SK-N-SH (cell line): ENCODE data around the gene PLCB1. TPM values are rescaled to one million over a fixed set of nuclear protein-coding genes. Genes with fewer than 3 reads are reported as not detected.

Source experiments
- CTCF ChIA-PET: fragments of 300-600, 350-600 bp; formaldehyde crosslinking; extraction: SDS; loops from one replicate; lab custom pipeline; 2021; lab: Yijun Ruan, JAX
- POLR2A ChIA-PET: fragments of 350-600 bp; sonication (Branson Sonifier 250); formaldehyde crosslinking; extraction: SDS; loops from one replicate; lab custom pipeline; 2020; ENCODE audit warnings: antibody characterized with exemption, inconsistent platforms; lab: Yijun Ruan, JAX
- DNase-seq: peaks from one replicate; pipeline ENCODE4 v3.0.0; 2012
- H2AFZ ChIP-seq: fragments of 200-600 bp; sonication (generic); 2 replicates; pipeline ENCODE4 v1.8.1; 2016; ENCODE audit warnings: antibody characterized with exemption, mild to moderate bottlenecking, low read depth
- H3F3A ChIP-seq: fragments of 200-600 bp; sonication (generic); replicated peaks from 2 replicates; pipeline ENCODE3; 2016; ENCODE audit warnings: antibody characterized with exemption, mild to moderate bottlenecking; ENCODE audit not compliant: insufficient read depth
- H3K27ac ChIP-seq, 2 experiments: fragments of 200-500 bp in 1 of 2; fragments of 200-600 bp in 1 of 2; sonication (Bioruptor generic) in 1 of 2; sonication (generic), shearing (Covaris generic) in 1 of 2; 2 replicates each; pipeline versions ENCODE4 v1.5.1 to v1.6.1; 2014 to 2016; ENCODE audit warnings: low read depth in 2 of 2, inconsistent platforms in 1 of 2, low read length in 1 of 2, mild to moderate bottlenecking in 1 of 2, mixed read lengths in 1 of 2
- H3K27me3 ChIP-seq: fragments of 200-600 bp; sonication (generic), shearing (Covaris generic); 2 replicates; pipeline ENCODE4 v1.6.1; 2016; ENCODE audit warnings: mixed run types; ENCODE audit not compliant: insufficient read depth
- H3K36me3 ChIP-seq, 2 experiments: fragments of 200-500 bp in 1 of 2; fragments of 200-600 bp in 1 of 2; sonication (Bioruptor generic) in 1 of 2; sonication (generic) in 1 of 2; replicated peaks in 1 of 2; 2 replicates each; pipeline versions ENCODE3 to v1.5.1; 2014 to 2016; ENCODE audit warnings: low read length in 1 of 2, mild to moderate bottlenecking in 1 of 2; ENCODE audit not compliant: insufficient read depth in 2 of 2, control insufficient read depth in 1 of 2
- H3K4me1 ChIP-seq, 2 experiments: fragments of 200-500 bp in 1 of 2; fragments of 200-600 bp in 1 of 2; sonication (Bioruptor generic) in 1 of 2; sonication (generic), shearing (Covaris generic) in 1 of 2; 2 replicates each; pipeline versions ENCODE4 v1.5.1 to v1.6.1; 2014 to 2016; ENCODE audit warnings: low read depth in 1 of 2, low read length in 1 of 2, mixed run types in 1 of 2; ENCODE audit not compliant: insufficient read depth in 2 of 2, control insufficient read depth in 1 of 2
- H3K4me2 ChIP-seq: fragments of 200-600 bp; sonication (generic), shearing (Covaris generic); 2 replicates; pipeline ENCODE4 v1.6.1; 2017; ENCODE audit warnings: mixed run types
- H3K4me3 ChIP-seq, 2 experiments: fragments of 200-500 bp in 1 of 2; fragments of 200-600 bp in 1 of 2; sonication (Bioruptor generic) in 1 of 2; sonication (generic), shearing (Covaris generic) in 1 of 2; 2 replicates each; pipeline versions ENCODE4 v1.5.1 to v1.8.1; 2014 to 2016; ENCODE audit warnings: low read depth in 2 of 2, inconsistent platforms in 1 of 2, low read length in 1 of 2, mild to moderate bottlenecking in 1 of 2, mixed read lengths in 1 of 2, moderate library complexity in 1 of 2
- H3K79me2 ChIP-seq: fragments of 200-600 bp; sonication (generic); 2 replicates; pipeline ENCODE4 v1.8.1; 2017; ENCODE audit warnings: mild to moderate bottlenecking; ENCODE audit not compliant: insufficient read depth
- H3K9ac ChIP-seq: fragments of 200-600 bp; sonication (generic); 2 replicates; pipeline ENCODE4 v1.6.1; 2017; ENCODE audit warnings: mixed run types
- H3K9me2 ChIP-seq: fragments of 200-600 bp; sonication (generic); 2 replicates; pipeline ENCODE4 v1.6.1; 2017; ENCODE audit warnings: mixed run types
- H3K9me3 ChIP-seq: fragments of 200-600 bp; sonication (generic); 2 replicates; pipeline ENCODE4 v1.6.1; 2017; ENCODE audit warnings: mixed run types, mild to moderate bottlenecking, moderate library complexity
- H4K20me1 ChIP-seq: fragments of 200-600 bp; sonication (generic); 2 replicates; pipeline ENCODE4 v1.6.1; 2017; ENCODE audit warnings: mild to moderate bottlenecking, mixed run types; ENCODE audit not compliant: insufficient read depth
- CHD2 ChIP-seq: fragments of 150-350 bp; IDR thresholded peaks from 2 replicates; pipeline ENCODE4 v1.6.1; 2018; ENCODE audit warnings: low read length; ENCODE audit not compliant: partially characterized antibody
- ELF1 ChIP-seq: IDR thresholded peaks from 2 replicates; pipeline ENCODE4 v1.4.0; 2012
- FOXM1 ChIP-seq: IDR thresholded peaks from 2 replicates; pipeline ENCODE4 v1.4.0; 2012; ENCODE audit warnings: low read depth, mild to moderate bottlenecking
- GABPA ChIP-seq: IDR thresholded peaks from 2 replicates; pipeline ENCODE4 v1.4.0; 2012; ENCODE audit warnings: low read depth, mild to moderate bottlenecking
- GATA2 ChIP-seq: sonication (generic); formaldehyde crosslinking; IDR thresholded peaks from 2 replicates; pipeline ENCODE4 v1.5.0; 2020; ENCODE audit warnings: mild to moderate bottlenecking, missing genetic modification reagents
- JUND ChIP-seq: IDR thresholded peaks from 2 replicates; pipeline ENCODE4 v1.4.0; 2012
- MEF2A ChIP-seq: IDR thresholded peaks from 2 replicates; pipeline ENCODE4 v1.4.0; 2012; ENCODE audit warnings: low read depth, borderline replicate concordance
- MXI1 ChIP-seq: IDR thresholded peaks from 2 replicates; pipeline ENCODE4 v1.6.1; 2012; ENCODE audit warnings: mild to moderate bottlenecking, low read depth, low read length, improper control_type of control experiment
- NFIC ChIP-seq: IDR thresholded peaks from 2 replicates; pipeline ENCODE4 v1.4.0; 2012; ENCODE audit warnings: borderline replicate concordance
- POLR2AphosphoS5 ChIP-seq: IDR thresholded peaks from 2 replicates; pipeline ENCODE4 v1.6.1; 2012; ENCODE audit warnings: low read depth, low read length
- RAD21 ChIP-seq: IDR thresholded peaks from 2 replicates; pipeline ENCODE4 v1.6.1; 2012; ENCODE audit warnings: mild to moderate bottlenecking, low read length
- RCOR1 ChIP-seq: fragments of 150-350 bp; IDR thresholded peaks from 2 replicates; pipeline ENCODE4 v1.6.1; 2017; ENCODE audit warnings: antibody characterized with exemption, low read length
- RFX5 ChIP-seq: IDR thresholded peaks from 2 replicates; pipeline ENCODE4 v1.6.1; 2012; ENCODE audit warnings: mild to moderate bottlenecking, improper control_type of control experiment, low read length
- TAF1 ChIP-seq: IDR thresholded peaks from 2 replicates; pipeline ENCODE4 v1.6.1; 2012; ENCODE audit warnings: low read depth, mild to moderate bottlenecking, low read length, moderate library complexity, borderline replicate concordance
- TCF12 ChIP-seq: IDR thresholded peaks from 2 replicates; pipeline ENCODE4 v1.4.0; 2012
- TEAD4 ChIP-seq: IDR thresholded peaks from 2 replicates; pipeline ENCODE4 v1.4.0; 2012; ENCODE audit warnings: mild to moderate bottlenecking, borderline replicate concordance; ENCODE audit not compliant: insufficient read depth
- YY1 ChIP-seq: IDR thresholded peaks from 2 replicates; pipeline ENCODE4 v1.4.0; 2012; ENCODE audit warnings: low read depth, mild to moderate bottlenecking
- WGBS: methylation state at CpG from one replicate; pipeline ENCODE4 v1.1.6; 2017; ENCODE audit warnings: low lambda C conversion rate; 5-methylcytosine and 5-hydroxymethylcytosine counted together
- polyA plus RNA-seq, 3 experiments: library from polyadenylated mRNA; depleted of rRNA; stranded (reverse); fragments of >200 nt; gene quantifications; 2 replicates each; pipeline ENCODE4 v1.2.3, GENCODE V29; 2012
- TF ChIP-seq, protein P1 (sequence below): fragments of 150-350 bp; IDR thresholded peaks from 2 replicates; pipeline ENCODE4 v1.6.1; 2017; ENCODE audit warnings: antibody characterized with exemption, low read length, low read depth, borderline replicate concordance
- TF ChIP-seq, protein P2 (sequence below): IDR thresholded peaks from 2 replicates; pipeline ENCODE4 v1.4.0; 2012; ENCODE audit warnings: low read depth
- TF ChIP-seq, protein P3 (sequence below): IDR thresholded peaks from 2 replicates; pipeline ENCODE4 v1.4.0; 2012; ENCODE audit warnings: low read depth, borderline replicate concordance
- TF ChIP-seq, protein P4 (sequence below): fragments of 150-350 bp; IDR thresholded peaks from 2 replicates; pipeline ENCODE4 v1.6.1; 2016; ENCODE audit warnings: mild to moderate bottlenecking, low read depth, low read length

The PLCB1 gene
- polyA plus RNA-seq, 1 of the 3 experiments (the other 2 are of a cell fraction) = 10.5 TPM

DNA sequence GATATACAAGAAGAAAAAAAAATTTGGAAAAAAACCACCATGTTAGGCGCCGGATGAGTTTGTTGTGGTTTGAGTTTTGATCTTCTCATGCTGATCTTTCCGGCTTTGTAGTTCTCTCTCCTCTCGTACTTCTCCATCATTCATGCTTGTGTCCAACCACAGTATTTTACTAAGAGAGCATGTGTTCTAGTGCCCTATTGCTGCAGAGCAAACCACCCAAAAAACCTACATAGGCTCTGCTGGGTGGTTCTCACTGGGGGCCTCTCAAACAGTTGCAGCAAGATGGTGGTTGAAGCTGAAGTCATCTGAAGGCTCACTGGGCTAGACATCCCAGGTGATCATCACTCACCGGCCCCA lies 404.2 kb downstream of the PLCB1 start:
- Histone ChIP-seq H3F3A (no peaks in the 10 kb centered on the region), H3K9ac (no peak overlapping the region), H3K9me2 (no peaks in the 10 kb centered on the region), H3K36me3 (peaks cover 0 to 4% of the 10 kb centered on the region in 2 experiments), H3K27ac (no peak overlapping the region), H3K9me3 (no peaks in the 10 kb centered on the region), H2AFZ (no peak overlapping the region), H3K4me2 (no peak overlapping the region), H3K79me2 (peaks cover 16% of the 10 kb centered on the region), H3K4me3 (no peak overlapping the region), H4K20me1 (no peaks in the 10 kb centered on the region), H3K4me1 (peaks cover 5% of the 10 kb centered on the region in 2 experiments; a peak in 2 of 4 replicates), H3K27me3 (no peaks in the 10 kb centered on the region)
- WGBS = 89% methylated on average over 5 of the region's 5 CpGs
- TF ChIP-seq, protein P1, sequence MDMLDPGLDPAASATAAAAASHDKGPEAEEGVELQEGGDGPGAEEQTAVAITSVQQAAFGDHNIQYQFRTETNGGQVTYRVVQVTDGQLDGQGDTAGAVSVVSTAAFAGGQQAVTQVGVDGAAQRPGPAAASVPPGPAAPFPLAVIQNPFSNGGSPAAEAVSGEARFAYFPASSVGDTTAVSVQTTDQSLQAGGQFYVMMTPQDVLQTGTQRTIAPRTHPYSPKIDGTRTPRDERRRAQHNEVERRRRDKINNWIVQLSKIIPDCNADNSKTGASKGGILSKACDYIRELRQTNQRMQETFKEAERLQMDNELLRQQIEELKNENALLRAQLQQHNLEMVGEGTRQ = no peak
- TF ChIP-seq, protein P2, sequence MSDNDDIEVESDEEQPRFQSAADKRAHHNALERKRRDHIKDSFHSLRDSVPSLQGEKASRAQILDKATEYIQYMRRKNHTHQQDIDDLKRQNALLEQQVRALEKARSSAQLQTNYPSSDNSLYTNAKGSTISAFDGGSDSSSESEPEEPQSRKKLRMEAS = no peak
- TF ChIP-seq GATA2 (CRISPR knock-in tag) (no peak), TCF12 (no peak), YY1 (no peak), POLR2AphosphoS5 (no peak), TEAD4 (no peak), JUND (no peak)
- TF ChIP-seq, protein P3, sequence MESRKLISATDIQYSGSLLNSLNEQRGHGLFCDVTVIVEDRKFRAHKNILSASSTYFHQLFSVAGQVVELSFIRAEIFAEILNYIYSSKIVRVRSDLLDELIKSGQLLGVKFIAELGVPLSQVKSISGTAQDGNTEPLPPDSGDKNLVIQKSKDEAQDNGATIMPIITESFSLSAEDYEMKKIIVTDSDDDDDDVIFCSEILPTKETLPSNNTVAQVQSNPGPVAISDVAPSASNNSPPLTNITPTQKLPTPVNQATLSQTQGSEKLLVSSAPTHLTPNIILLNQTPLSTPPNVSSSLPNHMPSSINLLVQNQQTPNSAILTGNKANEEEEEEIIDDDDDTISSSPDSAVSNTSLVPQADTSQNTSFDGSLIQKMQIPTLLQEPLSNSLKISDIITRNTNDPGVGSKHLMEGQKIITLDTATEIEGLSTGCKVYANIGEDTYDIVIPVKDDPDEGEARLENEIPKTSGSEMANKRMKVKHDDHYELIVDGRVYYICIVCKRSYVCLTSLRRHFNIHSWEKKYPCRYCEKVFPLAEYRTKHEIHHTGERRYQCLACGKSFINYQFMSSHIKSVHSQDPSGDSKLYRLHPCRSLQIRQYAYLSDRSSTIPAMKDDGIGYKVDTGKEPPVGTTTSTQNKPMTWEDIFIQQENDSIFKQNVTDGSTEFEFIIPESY = no peak
- DNase-seq = no peak
- POLR2A ChIA-PET = no interaction called here
- CTCF ChIA-PET = interaction anchor here (1.0 to 5.3 kb wide), 8 partner anchors 9 to 600 kb away, joined by 3 to 37 read pairs (median 4); no protein-coding TSS in a partner anchor

DNA sequence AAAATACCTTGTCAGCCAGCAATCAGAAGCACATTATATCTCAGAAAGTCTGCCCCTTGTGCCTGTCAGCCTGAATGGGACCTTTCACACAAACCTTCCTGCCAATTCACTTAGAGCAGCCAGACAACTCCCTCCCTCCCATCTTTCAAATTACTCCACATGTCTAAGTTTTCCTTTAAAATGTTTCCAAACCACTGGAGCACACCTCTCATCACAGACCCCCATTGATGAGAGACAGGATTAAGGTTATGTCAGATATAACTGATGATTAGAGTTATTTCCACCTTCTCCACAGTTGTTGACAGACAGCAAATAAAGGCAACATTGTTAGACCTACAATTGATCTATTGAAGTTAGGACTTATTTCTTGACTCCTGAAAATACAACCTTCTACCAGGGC lies 408.4 kb downstream of the PLCB1 start:
- H3K9ac ChIP-seq = no peak overlapping the region
- no peaks in the 10 kb centered on the region for H3K27me3 ChIP-seq
- no peaks in the 10 kb centered on the region for H3K9me2 ChIP-seq
- H3K4me1 ChIP-seq = peaks cover 0 to 4% of the 10 kb centered on the region in 2 experiments; a peak in 2 of 4 replicates
- no peak for DNase-seq
- H2AFZ ChIP-seq = no peak overlapping the region
- H4K20me1 ChIP-seq = no peaks in the 10 kb centered on the region
- H3K4me3 ChIP-seq = no peak overlapping the region
- CTCF ChIA-PET = interaction anchor here (0.6 kb wide), 1 partner anchor 386 kb away, joined by 3 read pairs; no protein-coding TSS in a partner anchor
- peaks cover 7% of the 10 kb centered on the region for H3F3A ChIP-seq
- POLR2A ChIA-PET = no interaction called here
- no peaks in the 10 kb centered on the region for H3K9me3 ChIP-seq
- TF ChIP-seq TEAD4 = no peak
- no peak for TF ChIP-seq ELF1
- TF ChIP-seq RCOR1 = no peak
- no peak for TF ChIP-seq NFIC
- TF ChIP-seq TCF12 = no peak
- no peak for TF ChIP-seq CHD2
- TF ChIP-seq FOXM1 = no peak
- no peak for TF ChIP-seq RFX5
- TF ChIP-seq RAD21 = no peak
- TF ChIP-seq, protein P4, sequence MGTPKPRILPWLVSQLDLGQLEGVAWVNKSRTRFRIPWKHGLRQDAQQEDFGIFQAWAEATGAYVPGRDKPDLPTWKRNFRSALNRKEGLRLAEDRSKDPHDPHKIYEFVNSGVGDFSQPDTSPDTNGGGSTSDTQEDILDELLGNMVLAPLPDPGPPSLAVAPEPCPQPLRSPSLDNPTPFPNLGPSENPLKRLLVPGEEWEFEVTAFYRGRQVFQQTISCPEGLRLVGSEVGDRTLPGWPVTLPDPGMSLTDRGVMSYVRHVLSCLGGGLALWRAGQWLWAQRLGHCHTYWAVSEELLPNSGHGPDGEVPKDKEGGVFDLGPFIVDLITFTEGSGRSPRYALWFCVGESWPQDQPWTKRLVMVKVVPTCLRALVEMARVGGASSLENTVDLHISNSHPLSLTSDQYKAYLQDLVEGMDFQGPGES = no peak
- TF ChIP-seq MEF2A = no peak
- no peak for TF ChIP-seq MXI1
- TF ChIP-seq YY1 = no peak
- TF ChIP-seq TAF1 = no peak
- no peak for TF ChIP-seq JUND
- no peak for TF ChIP-seq GABPA
- H3K79me2 ChIP-seq = peaks cover 9% of the 10 kb centered on the region; the same call in 1 of the 2 replicates
- H3K36me3 ChIP-seq = no peaks in the 10 kb centered on the region
- H3K4me2 ChIP-seq = no peak overlapping the region
- H3K27ac ChIP-seq = no peak overlapping the region
